Peyer's patch (tissue), 4 donors: ENCODE results near the gene RASAL2. TPM values are rescaled to one million over a fixed set of nuclear protein-coding genes. Genes with fewer than 3 reads are reported as not detected.
"Not testable (repeated sequence)": the region's sequence is repeated elsewhere in the genome, so short reads cannot be mapped to it uniquely, and the experiment has no call there.

Source experiments
- DNase-seq, 3 donors: peaks; one replicate each; pipeline ENCODE4 v3.0.0-alpha.2; 2017 to 2019
- H3K27ac ChIP-seq, 4 donors: fragments of 200-600 bp; sonication (generic); one replicate each; pipeline ENCODE4 v1.5.1; 2016 to 2019
- H3K27me3 ChIP-seq, 2 donors: fragments of 200-600 bp; sonication (generic); one replicate each; pipeline ENCODE4 v1.5.1; 2019
- H3K36me3 ChIP-seq, 3 donors: fragments of 200-600 bp; sonication (generic); one replicate each; pipeline ENCODE4 v1.5.1; 2016 to 2019
- H3K4me1 ChIP-seq, 4 donors: fragments of 200-600 bp; sonication (generic); one replicate each; pipeline ENCODE4 v1.5.1; 2016 to 2019
- H3K4me3 ChIP-seq, 4 donors: fragments of 200-600 bp; sonication (generic); 1 replicate in 3 of 4; 2 replicates in 1 of 4; pipeline ENCODE4 v1.5.1; 2016 to 2019; ENCODE audit warnings: mild to moderate bottlenecking in 1 of 4
- H3K9me3 ChIP-seq, 4 donors: fragments of 200-600 bp; sonication (generic); one replicate each; pipeline ENCODE4 v1.5.1; 2016 to 2019; ENCODE audit warnings: mild to moderate bottlenecking in 1 of 4
- POLR2A ChIP-seq, 2 donors: fragments of 450-650 bp; IDR thresholded peaks; one replicate each; pipeline ENCODE4 v1.5.1; 2017; ENCODE audit warnings: antibody characterized with exemption in 2 of 2, mild to moderate bottlenecking in 2 of 2, moderate library complexity in 2 of 2
- total RNA-seq, 4 donors: library from RNA; depleted of rRNA; stranded (reverse); fragments of >200 nt; gene quantifications; one replicate each; pipeline ENCODE4 v1.1.0, GENCODE V29; 2016
- TF ChIP-seq, protein P1 (sequence below), 6 experiments: fragments of 450-650 bp in 4 of 6; fragments of 200-600 bp in 2 of 6; sonication (generic) in 1 of 6; IDR thresholded peaks; one replicate each; pipeline ENCODE4 v1.5.1; 2017 to 2019; ENCODE audit warnings: antibody characterized with exemption in 6 of 6, mild to moderate bottlenecking in 3 of 6, moderate library complexity in 1 of 6

The RASAL2 gene
- total RNA-seq, 4 donors from 2014 or later, result 10.2 to 35.5 (median 20.0) TPM

DNA sequence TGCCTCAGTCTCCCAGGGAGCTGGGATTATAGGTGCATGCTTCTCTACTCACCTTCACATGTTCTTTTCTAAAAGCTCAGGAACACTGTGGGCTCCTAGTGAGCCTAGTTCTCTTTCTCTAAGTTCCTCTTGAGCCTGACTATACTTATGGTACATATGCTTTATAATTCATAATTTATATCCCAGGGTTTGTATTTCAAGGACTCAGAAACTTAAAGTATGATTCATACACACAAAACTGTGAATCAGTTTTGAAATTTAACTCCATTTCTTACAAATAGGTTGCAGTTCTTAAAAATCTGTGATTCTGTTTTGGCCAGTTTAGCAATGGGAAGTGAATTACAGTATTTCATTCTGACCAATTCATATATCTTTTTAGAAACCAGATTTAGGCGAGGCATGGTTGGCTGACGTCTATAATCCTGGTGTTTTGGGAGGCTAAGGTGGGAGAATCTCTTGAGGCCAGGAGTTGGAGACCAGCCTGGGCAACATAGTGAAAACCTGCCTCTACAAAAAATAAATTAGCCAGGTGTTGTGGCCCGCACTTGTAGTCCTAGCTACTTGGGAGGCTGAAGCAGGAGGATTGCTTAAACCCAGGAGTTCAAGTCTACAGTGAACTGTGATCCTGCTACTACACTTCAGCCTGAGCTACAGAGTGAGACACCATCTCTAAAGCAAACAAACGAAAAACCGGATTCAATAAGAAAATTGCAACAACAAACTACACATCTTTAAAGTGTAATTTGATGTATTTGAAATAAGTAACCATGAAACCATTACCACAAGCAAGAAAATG lies 15.6 kb downstream of the RASAL2 start:
- Histone ChIP-seq H3K27ac (no peak overlapping the region), H3K36me3 (no peaks in the 10 kb centered on the region), H3K9me3 (no peaks in the 10 kb centered on the region), H3K4me1 (no peaks in the 10 kb centered on the region), H3K27me3 (no peaks in the 10 kb centered on the region), H3K4me3 (no peak overlapping the region)
- DNase-seq, result no peak
- TF ChIP-seq, protein P1, sequence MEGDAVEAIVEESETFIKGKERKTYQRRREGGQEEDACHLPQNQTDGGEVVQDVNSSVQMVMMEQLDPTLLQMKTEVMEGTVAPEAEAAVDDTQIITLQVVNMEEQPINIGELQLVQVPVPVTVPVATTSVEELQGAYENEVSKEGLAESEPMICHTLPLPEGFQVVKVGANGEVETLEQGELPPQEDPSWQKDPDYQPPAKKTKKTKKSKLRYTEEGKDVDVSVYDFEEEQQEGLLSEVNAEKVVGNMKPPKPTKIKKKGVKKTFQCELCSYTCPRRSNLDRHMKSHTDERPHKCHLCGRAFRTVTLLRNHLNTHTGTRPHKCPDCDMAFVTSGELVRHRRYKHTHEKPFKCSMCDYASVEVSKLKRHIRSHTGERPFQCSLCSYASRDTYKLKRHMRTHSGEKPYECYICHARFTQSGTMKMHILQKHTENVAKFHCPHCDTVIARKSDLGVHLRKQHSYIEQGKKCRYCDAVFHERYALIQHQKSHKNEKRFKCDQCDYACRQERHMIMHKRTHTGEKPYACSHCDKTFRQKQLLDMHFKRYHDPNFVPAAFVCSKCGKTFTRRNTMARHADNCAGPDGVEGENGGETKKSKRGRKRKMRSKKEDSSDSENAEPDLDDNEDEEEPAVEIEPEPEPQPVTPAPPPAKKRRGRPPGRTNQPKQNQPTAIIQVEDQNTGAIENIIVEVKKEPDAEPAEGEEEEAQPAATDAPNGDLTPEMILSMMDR (IDR thresholded peaks at IDR 0.05), result no peak
- TF ChIP-seq POLR2A (IDR thresholded peaks at IDR 0.05), result no peak

DNA sequence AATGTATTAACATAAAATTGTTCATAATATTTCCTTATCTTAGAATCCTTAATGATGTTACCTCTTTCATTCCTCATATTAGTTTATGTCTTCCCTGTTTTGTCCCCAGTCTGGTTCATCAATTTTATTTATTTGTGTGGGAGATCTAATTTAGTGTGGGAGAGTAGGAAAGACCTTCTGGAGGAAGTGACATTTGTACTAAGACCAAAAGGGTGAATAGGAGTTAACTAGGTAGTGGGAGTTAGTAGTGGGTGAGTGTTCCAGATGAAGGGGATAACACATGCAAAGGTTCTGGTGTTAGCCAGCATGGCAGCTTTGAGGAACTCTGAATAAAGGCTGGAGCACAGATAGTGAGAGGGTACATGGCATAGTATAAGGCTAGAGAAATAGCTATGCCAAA lies 21.4 kb downstream of the RASAL2 start:
- no peak overlapping the region for H3K27ac ChIP-seq
- H3K4me1 ChIP-seq, result no peaks in the 10 kb centered on the region
- no peaks in the 10 kb centered on the region for H3K9me3 ChIP-seq
- no peaks in the 10 kb centered on the region for H3K27me3 ChIP-seq
- no peak for TF ChIP-seq POLR2A (IDR thresholded peaks at IDR 0.05)
- TF ChIP-seq, protein P1 (IDR thresholded peaks at IDR 0.05), result no peak
- DNase-seq, result no peak
- H3K4me3 ChIP-seq, result no peak overlapping the region
- no peaks in the 10 kb centered on the region for H3K36me3 ChIP-seq

DNA sequence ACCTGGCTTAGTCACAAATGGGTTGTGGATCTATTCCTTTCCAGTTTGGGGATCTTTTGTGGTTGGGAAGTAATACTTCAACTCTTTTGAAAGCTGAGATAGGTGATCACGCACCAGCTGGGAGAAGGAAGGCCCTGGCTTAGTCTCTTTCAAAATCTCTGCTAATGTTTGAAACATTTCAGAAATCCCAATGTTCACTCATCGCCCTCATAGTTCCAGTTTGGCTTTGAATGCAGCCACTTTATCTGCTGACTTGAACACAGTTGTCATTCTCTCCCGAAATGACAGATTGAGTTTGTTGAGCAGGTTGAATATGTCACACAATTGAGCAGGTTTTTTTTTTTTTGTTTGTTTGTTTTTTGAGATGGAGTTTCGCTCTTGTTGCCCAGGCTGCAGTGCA lies 24.6 kb downstream of the RASAL2 start:
- Histone ChIP-seq H3K27me3 (no peaks in the 10 kb centered on the region), H3K4me3 (no peak overlapping the region), H3K9me3 (no peaks in the 10 kb centered on the region), H3K36me3 (no peaks in the 10 kb centered on the region), H3K4me1 (no peaks in the 10 kb centered on the region), H3K27ac (no peak overlapping the region)
- no peak for TF ChIP-seq POLR2A (IDR thresholded peaks at IDR 0.05)
- TF ChIP-seq, protein P1 (IDR thresholded peaks at IDR 0.05), result no peak
- no peak for DNase-seq

DNA sequence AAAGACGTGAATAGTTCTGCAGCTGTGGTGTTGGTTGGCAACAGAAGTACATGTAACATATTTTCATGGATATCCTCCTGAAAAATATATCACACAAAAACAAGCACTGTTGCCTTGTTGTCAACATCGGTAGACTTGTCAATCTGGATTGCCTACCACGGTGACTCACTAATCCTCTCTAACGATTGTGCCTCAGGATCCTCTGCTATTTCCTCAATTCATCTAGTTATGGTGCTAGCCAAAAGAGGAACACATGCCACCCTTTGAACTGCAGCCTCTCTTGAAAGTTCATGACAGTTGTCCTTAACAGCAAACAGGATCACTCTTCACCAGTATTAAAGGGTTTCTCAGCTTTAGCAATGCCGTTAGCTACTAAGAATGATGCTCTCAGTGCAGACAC lies 25.7 kb downstream of the RASAL2 start:
- Histone ChIP-seq H3K9me3 (no peaks in the 10 kb centered on the region), H3K4me1 (no peaks in the 10 kb centered on the region), H3K27ac (no peak overlapping the region), H3K4me3 (no peak overlapping the region), H3K27me3 (no peaks in the 10 kb centered on the region), H3K36me3 (no peaks in the 10 kb centered on the region)
- DNase-seq, result no peak
- TF ChIP-seq POLR2A (IDR thresholded peaks at IDR 0.05), result no peak
- TF ChIP-seq, protein P1 (IDR thresholded peaks at IDR 0.05), result no peak

DNA sequence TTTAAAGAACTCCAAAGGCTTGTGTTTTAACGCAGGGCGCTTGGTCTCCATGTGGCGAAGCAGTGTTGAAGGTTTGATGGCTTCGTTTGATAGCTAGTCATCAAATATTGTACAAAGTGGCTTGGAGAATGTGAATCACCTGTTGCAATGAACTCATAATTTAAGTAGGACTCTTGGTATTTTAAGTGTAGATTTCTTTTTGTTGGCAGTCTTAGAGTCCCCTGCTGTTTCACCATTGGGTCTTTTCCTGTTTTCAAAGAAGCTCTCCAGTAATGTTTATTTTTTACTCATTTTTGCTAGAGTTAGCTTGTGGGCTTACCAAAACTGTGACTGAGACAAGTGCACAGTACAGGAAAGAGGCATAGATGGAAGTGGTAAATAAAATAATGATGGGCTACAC lies 26.2 kb downstream of the RASAL2 start:
- no peaks in the 10 kb centered on the region for H3K9me3 ChIP-seq
- H3K27me3 ChIP-seq, result no peaks in the 10 kb centered on the region
- H3K4me1 ChIP-seq, result no peaks in the 10 kb centered on the region
- H3K27ac ChIP-seq, result no peak overlapping the region
- DNase-seq, result no peak
- H3K36me3 ChIP-seq, result no peaks in the 10 kb centered on the region
- TF ChIP-seq, protein P1 (IDR thresholded peaks at IDR 0.05), result no peak
- no peak for TF ChIP-seq POLR2A (IDR thresholded peaks at IDR 0.05)
- H3K4me3 ChIP-seq, result no peak overlapping the region

DNA sequence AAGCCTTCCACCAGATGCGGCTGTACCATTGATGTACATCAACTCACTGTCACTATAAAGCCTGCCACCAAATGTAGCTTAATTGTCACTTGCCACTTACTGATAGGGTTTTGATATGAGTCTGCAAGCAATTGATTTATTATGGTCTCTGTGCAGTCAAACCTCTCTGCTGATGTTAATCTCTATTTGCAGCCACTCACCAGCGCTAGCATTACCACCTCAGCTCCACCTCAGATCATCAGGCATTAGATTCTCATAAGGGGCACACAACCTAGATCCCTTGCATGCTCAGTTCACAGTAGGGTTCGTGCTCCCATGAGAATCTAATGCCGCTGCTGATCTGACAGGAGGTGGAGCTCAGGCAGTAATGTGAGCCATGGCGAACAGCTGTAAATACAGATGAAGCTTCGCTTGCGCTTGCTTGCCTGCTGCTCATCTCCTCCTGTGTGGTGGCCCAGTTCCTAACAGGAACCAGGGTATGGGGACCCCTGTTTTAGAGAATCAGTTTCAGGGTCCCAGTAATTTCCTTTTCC lies 26.7 kb downstream of the RASAL2 start:
- H3K36me3 ChIP-seq, H3K4me1 ChIP-seq, H3K27ac ChIP-seq, DNase-seq, H3K4me3 ChIP-seq, H3K27me3 ChIP-seq, H3K9me3 ChIP-seq: not testable (repeated sequence)
